ENCODE results near the gene ARHGAP8. TPM values are rescaled to one million over a fixed set of nuclear protein-coding genes. Genes with fewer than 3 reads are reported as not detected.

Gene ARHGAP8
- total and polyA plus RNA-seq, 2 of the 13 experiments (the other 11 are each of a cell fraction or from before 2014, with no cell fraction given), result 0.07 TPM; not detected in 1

GRCh38 chr22:44735518-44736428, 16.6 kb upstream of the ARHGAP8 start (continued):
- no peak for TF ChIP-seq GATAD1 (CRISPR knock-in tag; IDR thresholded peaks at IDR 0.05)
- no peak for TF ChIP-seq ZNF10 (CRISPR knock-in tag; IDR thresholded peaks at IDR 0.05; ENCODE audit: borderline replicate concordance, low read depth)
- TF ChIP-seq TBL1XR1 (IDR thresholded peaks at IDR 0.05; ENCODE audit: borderline replicate concordance, low read length, partially characterized antibody), result no peak
- TF ChIP-seq ZNF180 (CRISPR knock-in tag; IDR thresholded peaks at IDR 0.05; ENCODE audit: borderline replicate concordance, low read depth), result no peak
- no peak for TF ChIP-seq GTF2F1 (IDR thresholded peaks at IDR 0.05; ENCODE audit: low read length)
- peak; percentile 30; the same call in 1 of the 2 replicates for TF ChIP-seq MEF2D (CRISPR knock-in tag; IDR thresholded peaks at IDR 0.05)
- peak; percentile 32 for TF ChIP-seq ZNF781 (CRISPR knock-in tag; IDR thresholded peaks at IDR 0.05; ENCODE audit: borderline replicate concordance, not compliant biosample characterization)
- no peak for TF ChIP-seq ZFP62 (CRISPR knock-in tag; IDR thresholded peaks at IDR 0.05)
- TF ChIP-seq SAP130 (CRISPR knock-in tag; IDR thresholded peaks at IDR 0.05; ENCODE audit: low read depth), result no peak
- no peak; the same call in 1 of the 2 replicates for TF ChIP-seq MYC (CRISPR knock-in tag; IDR thresholded peaks at IDR 0.05; ENCODE audit: borderline replicate concordance)
- TF ChIP-seq NPAS2 (CRISPR knock-in tag; IDR thresholded peaks at IDR 0.05; ENCODE audit: borderline replicate concordance), result no peak
- TF ChIP-seq TEAD3 (CRISPR knock-in tag; optimal IDR thresholded peaks at IDR 0.05; ENCODE audit: borderline replicate concordance), result no peak
- TF ChIP-seq ZNF615 (CRISPR knock-in tag; IDR thresholded peaks at IDR 0.05; ENCODE audit: borderline replicate concordance), result no peak
- no peak for TF ChIP-seq ZNF30 (CRISPR knock-in tag; IDR thresholded peaks at IDR 0.05)
- TF ChIP-seq MIXL1 (CRISPR knock-in tag; IDR thresholded peaks at IDR 0.05), result no peak
- TF ChIP-seq DR1 (CRISPR knock-in tag; IDR thresholded peaks at IDR 0.05), result 0 out of 2 replicates have a peak, but pooled peaks have one; percentile 17
- TF ChIP-seq NCOA5 (CRISPR knock-in tag; IDR thresholded peaks at IDR 0.05), result no peak
- no peak for TF ChIP-seq ZNF292 (CRISPR knock-in tag; IDR thresholded peaks at IDR 0.05; ENCODE audit: borderline replicate concordance, low read depth)
- TF ChIP-seq CEBPB (IDR thresholded peaks at IDR 0.05; ENCODE audit: borderline replicate concordance, low read depth, low read length), result no peak
- TF ChIP-seq ISL2 (CRISPR knock-in tag; IDR thresholded peaks at IDR 0.05), result no peak
- TF ChIP-seq GMEB1 (CRISPR knock-in tag; IDR thresholded peaks at IDR 0.05; ENCODE audit: borderline replicate concordance), result no peak
- no peak for TF ChIP-seq ZNF350 (CRISPR knock-in tag; IDR thresholded peaks at IDR 0.05; ENCODE audit: borderline replicate concordance, low read depth)
- no peak for TF ChIP-seq DBP (CRISPR knock-in tag; IDR thresholded peaks at IDR 0.05; ENCODE audit: not compliant biosample characterization)
- TF ChIP-seq U2AF2 (IDR thresholded peaks at IDR 0.05; ENCODE audit: low read depth, low read length), result no peak
- TF ChIP-seq ARID3A (IDR thresholded peaks at IDR 0.05; ENCODE audit: low read depth, low read length), result no peak
- no peak for TF ChIP-seq DNMT3B (CRISPR knock-in tag; conservative IDR thresholded peaks at IDR 0.05)
- TF ChIP-seq ZNF775 (CRISPR knock-in tag; IDR thresholded peaks at IDR 0.05; ENCODE audit: borderline replicate concordance), result no peak
- no peak for TF ChIP-seq ZNF780A (CRISPR knock-in tag; IDR thresholded peaks at IDR 0.05)
